Urinary bladder (tissue), 4 donors: ENCODE data around the gene CHDH. TPM values are rescaled to one million over a fixed set of nuclear protein-coding genes. Genes with fewer than 3 reads are reported as not detected.

Experiments used
- DNase-seq: peaks from one replicate; pipeline ENCODE4 v3.0.0-alpha.2; 2015; ENCODE audit errors: extremely low spot score
- H3K27ac ChIP-seq: one replicate; pipeline ENCODE4 v1.5.1; 2013; ENCODE audit warnings: low read depth, mild to moderate bottlenecking, moderate library complexity
- H3K36me3 ChIP-seq: one replicate; pipeline ENCODE4 v1.6.1; 2013; ENCODE audit warnings: mild to moderate bottlenecking, moderate library complexity; ENCODE audit not compliant: insufficient read depth
- H3K4me1 ChIP-seq: one replicate; pipeline ENCODE4 v1.6.1; 2013; ENCODE audit warnings: mild to moderate bottlenecking, moderate library complexity; ENCODE audit not compliant: insufficient read depth
- H3K4me3 ChIP-seq: one replicate; pipeline ENCODE4 v1.5.1; 2013; ENCODE audit warnings: low read depth, low read length
- WGBS: extraction: QIAGEN DNeasy Blood & Tissue Kit; methylation state at CpG from one replicate; pipeline ENCODE4 v1.1.7; 2013; 5-methylcytosine and 5-hydroxymethylcytosine counted together
- polyA plus RNA-seq: library from polyadenylated mRNA; stranded (reverse); fragments of 200-250 nt; gene quantifications from one replicate; pipeline ENCODE4 v1.2.3, GENCODE V29; 2013
- total RNA-seq: library from RNA; depleted of rRNA; stranded (reverse); fragments of >200 nt; gene quantifications from one replicate; pipeline ENCODE4 v1.2.3, GENCODE V29; 2014
- donor health status: healthy with polysubstance abuse.
- donor health status: healthy.

The CHDH gene
- total and polyA plus RNA-seq, 2 donors = 0.49 to 0.58 TPM

GRCh38 chr3:53824795-53825194 lies 21.4 kb downstream of the CHDH start:
- DNase-seq = no peak

GRCh38 chr3:53823956-53824657 lies 22.1 kb downstream of the CHDH start:
- no peaks in the 10 kb centered on the region for H3K36me3 ChIP-seq
- no peak overlapping the region for H3K4me3 ChIP-seq
- H3K27ac ChIP-seq = no peak overlapping the region
- no peaks in the 10 kb centered on the region for H3K4me1 ChIP-seq
- WGBS = 58% methylated on average over 10 of the region's 10 CpGs
- DNase-seq = no peak

More at GRCh38 chr3:53824795-53825194, 21.4 kb downstream of the CHDH start:
- Histone ChIP-seq H3K4me1 (no peaks in the 10 kb centered on the region), H3K4me3 (no peak overlapping the region), H3K36me3 (no peaks in the 10 kb centered on the region), H3K27ac (no peak overlapping the region)
- 88% methylated on average over 4 of the region's 4 CpGs for WGBS

GRCh38 chr3:53823026-53823955 lies 22.9 kb downstream of the CHDH start:
- Histone ChIP-seq H3K27ac (no peak overlapping the region), H3K36me3 (no peaks in the 10 kb centered on the region), H3K4me1 (no peaks in the 10 kb centered on the region), H3K4me3 (no peak overlapping the region)
- 97% methylated on average over 67 of the region's 67 CpGs for WGBS
- DNase-seq = no peak

- Histone ChIP-seq H3K36me3 (no peaks in the 10 kb centered on the region), H3K4me1 (no peaks in the 10 kb centered on the region), H3K4me3 (no peak overlapping the region), H3K27ac (no peak overlapping the region)
- WGBS = 89% methylated on average over 14 of the region's 14 CpGs
- DNase-seq = no peak
These were observed 23.9 kb downstream of the CHDH start for GRCh38 chr3:53822331-53822741.

- Histone ChIP-seq H3K36me3 (no peaks in the 10 kb centered on the region), H3K4me1 (no peaks in the 10 kb centered on the region), H3K4me3 (no peak overlapping the region), H3K27ac (no peak overlapping the region)
- DNase-seq = no peak
- 66% methylated on average over 5 of the region's 5 CpGs for WGBS
These were observed 24.5 kb downstream of the CHDH start for GRCh38 chr3:53821631-53822121.

GRCh38 chr3:53820756-53821580 lies 25.3 kb downstream of the CHDH start:
- DNase-seq = no peak

GRCh38 chr3:53820084-53820483 lies 26.1 kb downstream of the CHDH start:
- 93% methylated on average over 5 of the region's 5 CpGs for WGBS
- Histone ChIP-seq H3K27ac (no peak overlapping the region), H3K4me3 (no peak overlapping the region), H3K36me3 (no peaks in the 10 kb centered on the region), H3K4me1 (no peaks in the 10 kb centered on the region)
- DNase-seq = no peak

More at GRCh38 chr3:53820756-53821580, 25.3 kb downstream of the CHDH start:
- no peak overlapping the region for H3K27ac ChIP-seq
- WGBS = 82% methylated on average over 21 of the region's 21 CpGs
- no peaks in the 10 kb centered on the region for H3K4me1 ChIP-seq
- H3K36me3 ChIP-seq = no peaks in the 10 kb centered on the region
- H3K4me3 ChIP-seq = no peak overlapping the region

GRCh38 chr3:53819163-53819868 lies 26.9 kb downstream of the CHDH start:
- WGBS = 93% methylated on average over 14 of the region's 14 CpGs
- Histone ChIP-seq H3K27ac (no peak overlapping the region), H3K4me3 (no peak overlapping the region), H3K4me1 (no peaks in the 10 kb centered on the region), H3K36me3 (no peaks in the 10 kb centered on the region)
- DNase-seq = no peak

- 78% methylated on average over 14 of the region's 14 CpGs for WGBS
- no peak overlapping the region for H3K27ac ChIP-seq
- H3K4me3 ChIP-seq = no peak overlapping the region
- DNase-seq = no peak
- H3K4me1 ChIP-seq = no peaks in the 10 kb centered on the region
- no peaks in the 10 kb centered on the region for H3K36me3 ChIP-seq
These were observed 27.7 kb downstream of the CHDH start for GRCh38 chr3:53818221-53819162.

GRCh38 chr3:53817809-53818208 lies 28.4 kb downstream of the CHDH start:
- WGBS = 73% methylated on average over 17 of the region's 17 CpGs
- DNase-seq = no peak

GRCh38 chr3:53817211-53817610 lies 29.0 kb downstream of the CHDH start:
- H3K27ac ChIP-seq = no peak overlapping the region
- no peaks in the 10 kb centered on the region for H3K4me1 ChIP-seq
- DNase-seq = no peak
- no peak overlapping the region for H3K4me3 ChIP-seq
- WGBS = 85% methylated on average over 6 of the region's 6 CpGs
- H3K36me3 ChIP-seq = no peaks in the 10 kb centered on the region

More at GRCh38 chr3:53817809-53818208, 28.4 kb downstream of the CHDH start:
- Histone ChIP-seq H3K4me1 (no peaks in the 10 kb centered on the region), H3K36me3 (no peaks in the 10 kb centered on the region), H3K4me3 (no peak overlapping the region), H3K27ac (no peak overlapping the region)

GRCh38 chr3:53816425-53816824 lies 29.8 kb downstream of the CHDH start:
- no peaks in the 10 kb centered on the region for H3K36me3 ChIP-seq
- H3K4me3 ChIP-seq = no peak overlapping the region
- no peak overlapping the region for H3K27ac ChIP-seq
- no peak for DNase-seq
- WGBS = 82% methylated on average over 4 of the region's 4 CpGs
- H3K4me1 ChIP-seq = no peaks in the 10 kb centered on the region
